Left lobe of liver (tissue), 2 donors: ENCODE data around the gene PARP8. TPM values are rescaled to one million over a fixed set of nuclear protein-coding genes. Genes with fewer than 3 reads are reported as not detected.
A peak's percentile ranks its signal among the peaks of the same experiment; 100 is the strongest.

Experiments used
- ATAC-seq: fragments of 200-7000 bp; cut with Tn5 transposase; one replicate; pipeline ENCODE4 v1.9.1; 2020; ENCODE audit warnings: mild to moderate bottlenecking, moderate library complexity
- DNase-seq: peaks from one replicate; pipeline ENCODE4 v3.0.0-alpha.2; 2020; ENCODE audit warnings: low spot score
- total RNA-seq: library from RNA; stranded (reverse); gene quantifications from one replicate; pipeline ENCODE4 v1.2.1, GENCODE V29; 2021
- donor health status: DM: no; HTN: no; CAD: no; lungs with moderate emphysema.
- donor health status: DM: no; HTN: yes; CAD: no.

The PARP8 gene
- total RNA-seq, 1 donor from 2014 or later = 5.2 TPM

GRCh38 chr5:50832657-50833284 lies 166.3 kb downstream of the PARP8 start:
- no peak for ATAC-seq
- DNase-seq = no peak

- ATAC-seq (no peak), DNase-seq (no peak)
These were observed 169.9 kb downstream of the PARP8 start for GRCh38 chr5:50836356-50836755.

- ATAC-seq (no peak), DNase-seq (no peak)
These were observed 173.0 kb downstream of the PARP8 start for GRCh38 chr5:50839472-50839871.

- no peak for ATAC-seq
- no peak for DNase-seq
These were observed 176.7 kb downstream of the PARP8 start for GRCh38 chr5:50843091-50843490.

GRCh38 chr5:50846261-50846660 lies 179.8 kb downstream of the PARP8 start:
- ATAC-seq (no peak), DNase-seq (no peak)

- DNase-seq (no peak), ATAC-seq (no peak)
These were observed 183.1 kb downstream of the PARP8 start for GRCh38 chr5:50849554-50849953.

GRCh38 chr5:50853151-50853550 lies 186.7 kb downstream of the PARP8 start:
- ATAC-seq = peak; percentile 45
- no peak for DNase-seq

GRCh38 chr5:50854082-50854481 lies 187.6 kb downstream of the PARP8 start:
- ATAC-seq (no peak), DNase-seq (no peak)

- DNase-seq = no peak
- ATAC-seq = no peak
These were observed 188.6 kb downstream of the PARP8 start for GRCh38 chr5:50855001-50855400.

- ATAC-seq = no peak
- no peak for DNase-seq
These were observed 190.1 kb downstream of the PARP8 start for GRCh38 chr5:50856401-50857119.

- ATAC-seq (no peak), DNase-seq (no peak)
These were observed 197.2 kb downstream of the PARP8 start for GRCh38 chr5:50863534-50864170.

- ATAC-seq = no peak
- no peak for DNase-seq
These were observed 198.0 kb downstream of the PARP8 start for GRCh38 chr5:50864466-50864865.

- no peak for DNase-seq
- ATAC-seq = no peak
These were observed 200.0 kb downstream of the PARP8 start for GRCh38 chr5:50866415-50866814.

- ATAC-seq (no peak), DNase-seq (no peak)
These were observed 200.7 kb downstream of the PARP8 start for GRCh38 chr5:50867140-50867539.

- DNase-seq (no peak), ATAC-seq (no peak)
These were observed 207.3 kb downstream of the PARP8 start for GRCh38 chr5:50873595-50874277.

GRCh38 chr5:50874306-50875001 lies 208.0 kb downstream of the PARP8 start:
- DNase-seq (no peak), ATAC-seq (no peak)

GRCh38 chr5:50875002-50875344 lies 208.5 kb downstream of the PARP8 start:
- DNase-seq (no peak), ATAC-seq (no peak)

- DNase-seq = no peak
- ATAC-seq = no peak
These were observed 212.0 kb downstream of the PARP8 start for GRCh38 chr5:50878470-50878869.

- ATAC-seq = no peak
These were observed 215.0 kb downstream of the PARP8 start for GRCh38 chr5:50881407-50881806.

GRCh38 chr5:50886657-50887345 lies 220.4 kb downstream of the PARP8 start:
- no peak for DNase-seq

More at GRCh38 chr5:50881407-50881806, 215.0 kb downstream of the PARP8 start:
- DNase-seq = no peak

More at GRCh38 chr5:50886657-50887345, 220.4 kb downstream of the PARP8 start:
- no peak for ATAC-seq
